Measurements from ENCODE around the gene LONRF2.

LONRF2 gene

DNA sequence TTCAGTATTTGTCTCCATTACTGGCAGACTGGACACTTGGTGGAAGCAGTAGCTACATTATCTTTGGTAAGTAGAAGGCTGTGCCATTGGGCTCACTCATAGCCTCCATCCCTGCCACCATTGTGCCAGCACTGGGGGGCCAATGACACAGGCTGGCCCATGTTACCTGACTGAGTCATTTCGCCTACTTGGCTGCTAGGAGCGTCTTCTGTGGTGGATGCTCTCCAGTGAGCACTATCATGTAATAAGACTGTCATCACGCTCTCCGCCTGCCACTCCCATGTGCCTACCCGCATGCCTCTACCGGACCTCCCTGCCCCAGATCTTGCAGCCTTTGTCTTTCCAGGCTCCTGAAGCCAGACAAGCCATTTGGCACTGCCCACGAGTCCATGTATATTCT is 56.2 kb downstream of the LONRF2 start:
- H3K9me2 ChIP-seq (replicated peaks; ENCODE audit: low read depth, low read length) = no peaks in the 10 kb centered on the region
- H3K4me3 ChIP-seq (ENCODE audit: low read length, poor library complexity, severe bottlenecking) = no peak overlapping the region
- H3F3A ChIP-seq (ENCODE audit: low read depth) = no peaks in the 10 kb centered on the region
- H3K9ac ChIP-seq (ENCODE audit: low read depth, low read length, poor library complexity, severe bottlenecking) = no peak overlapping the region
- no peak overlapping the region for H2AFZ ChIP-seq (ENCODE audit: low read length)
- H3K4me1 ChIP-seq (ENCODE audit: insufficient read depth, low read length, poor library complexity, severe bottlenecking) = no peaks in the 10 kb centered on the region
- no peak overlapping the region for H3K4me2 ChIP-seq (ENCODE audit: low read depth, low read length, poor library complexity, severe bottlenecking)
- TF ChIP-seq, protein P1, sequence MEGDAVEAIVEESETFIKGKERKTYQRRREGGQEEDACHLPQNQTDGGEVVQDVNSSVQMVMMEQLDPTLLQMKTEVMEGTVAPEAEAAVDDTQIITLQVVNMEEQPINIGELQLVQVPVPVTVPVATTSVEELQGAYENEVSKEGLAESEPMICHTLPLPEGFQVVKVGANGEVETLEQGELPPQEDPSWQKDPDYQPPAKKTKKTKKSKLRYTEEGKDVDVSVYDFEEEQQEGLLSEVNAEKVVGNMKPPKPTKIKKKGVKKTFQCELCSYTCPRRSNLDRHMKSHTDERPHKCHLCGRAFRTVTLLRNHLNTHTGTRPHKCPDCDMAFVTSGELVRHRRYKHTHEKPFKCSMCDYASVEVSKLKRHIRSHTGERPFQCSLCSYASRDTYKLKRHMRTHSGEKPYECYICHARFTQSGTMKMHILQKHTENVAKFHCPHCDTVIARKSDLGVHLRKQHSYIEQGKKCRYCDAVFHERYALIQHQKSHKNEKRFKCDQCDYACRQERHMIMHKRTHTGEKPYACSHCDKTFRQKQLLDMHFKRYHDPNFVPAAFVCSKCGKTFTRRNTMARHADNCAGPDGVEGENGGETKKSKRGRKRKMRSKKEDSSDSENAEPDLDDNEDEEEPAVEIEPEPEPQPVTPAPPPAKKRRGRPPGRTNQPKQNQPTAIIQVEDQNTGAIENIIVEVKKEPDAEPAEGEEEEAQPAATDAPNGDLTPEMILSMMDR (conservative IDR thresholded peaks at IDR 0.05; ENCODE audit: low read length) = no peak
- no peak for TF ChIP-seq EZH2phosphoT487 (IDR thresholded peaks at IDR 0.05; ENCODE audit: borderline replicate concordance)
- H3K27me3 ChIP-seq (ENCODE audit: insufficient read depth, low read length, poor library complexity, severe bottlenecking) = no peaks in the 10 kb centered on the region
- H3K79me2 ChIP-seq (ENCODE audit: insufficient read depth, low read length) = no peaks in the 10 kb centered on the region
- H4K20me1 ChIP-seq (ENCODE audit: insufficient read depth, low read length, poor library complexity, severe bottlenecking) = no peaks in the 10 kb centered on the region
- H3K36me3 ChIP-seq (ENCODE audit: insufficient read depth, low read length) = no peaks in the 10 kb centered on the region
- H3K9me3 ChIP-seq (ENCODE audit: insufficient read depth, low read depth, low read length) = no peaks in the 10 kb centered on the region

DNA sequence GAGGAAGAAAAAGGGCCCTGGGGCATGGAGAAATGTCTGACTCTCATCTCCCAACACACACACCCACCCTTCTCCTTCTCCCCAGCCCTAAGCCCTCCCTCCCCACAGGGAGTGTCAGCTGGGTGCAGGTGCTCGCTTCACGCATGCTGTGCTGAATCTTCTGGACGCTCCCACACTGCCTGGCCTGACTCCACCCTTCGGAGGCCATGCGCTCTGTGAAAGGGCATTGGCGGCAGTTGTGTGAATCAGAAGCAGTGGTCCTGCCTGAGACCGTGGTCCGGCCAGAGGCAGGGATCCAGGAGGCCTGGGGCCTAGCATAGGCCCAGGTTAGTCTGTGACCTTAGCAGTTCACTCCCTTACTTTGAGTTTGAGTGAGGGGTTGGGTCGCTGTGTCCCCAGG is 57.1 kb downstream of the LONRF2 start:
- Histone ChIP-seq H2AFZ (ENCODE audit: low read length) (no peak overlapping the region), H3K4me2 (ENCODE audit: low read depth, low read length, poor library complexity, severe bottlenecking) (no peak overlapping the region)

GRCh38 chr2:100264651-100265050 is 57.6 kb downstream of the LONRF2 start:
- Histone ChIP-seq H2AFZ (ENCODE audit: low read length) (no peak overlapping the region), H3K27me3 (ENCODE audit: insufficient read depth, low read length, poor library complexity, severe bottlenecking) (no peaks in the 10 kb centered on the region), H3K9me3 (ENCODE audit: insufficient read depth, low read depth, low read length) (no peaks in the 10 kb centered on the region), H3K4me1 (ENCODE audit: insufficient read depth, low read length, poor library complexity, severe bottlenecking) (no peaks in the 10 kb centered on the region), H3K79me2 (ENCODE audit: insufficient read depth, low read length) (no peaks in the 10 kb centered on the region), H3K4me3 (ENCODE audit: low read length, poor library complexity, severe bottlenecking) (no peak overlapping the region), H3K9me2 (replicated peaks; ENCODE audit: low read depth, low read length) (no peaks in the 10 kb centered on the region), H3K4me2 (ENCODE audit: low read depth, low read length, poor library complexity, severe bottlenecking) (no peak overlapping the region), H4K20me1 (ENCODE audit: insufficient read depth, low read length, poor library complexity, severe bottlenecking) (no peaks in the 10 kb centered on the region), H3K36me3 (ENCODE audit: insufficient read depth, low read length) (no peaks in the 10 kb centered on the region), H3F3A (ENCODE audit: low read depth) (no peaks in the 10 kb centered on the region), H3K9ac (ENCODE audit: low read depth, low read length, poor library complexity, severe bottlenecking) (no peak overlapping the region)
- TF ChIP-seq EZH2phosphoT487 (IDR thresholded peaks at IDR 0.05; ENCODE audit: borderline replicate concordance) = no peak
- TF ChIP-seq, protein P1 (conservative IDR thresholded peaks at IDR 0.05; ENCODE audit: low read length) = no peak

More for the DNA sequence above, 57.1 kb downstream of the LONRF2 start:
- no peaks in the 10 kb centered on the region for H3K36me3 ChIP-seq (ENCODE audit: insufficient read depth, low read length)
- no peaks in the 10 kb centered on the region for H3K9me3 ChIP-seq (ENCODE audit: insufficient read depth, low read depth, low read length)
- no peaks in the 10 kb centered on the region for H3K79me2 ChIP-seq (ENCODE audit: insufficient read depth, low read length)
- H3K4me3 ChIP-seq (ENCODE audit: low read length, poor library complexity, severe bottlenecking) = no peak overlapping the region
- H3K9ac ChIP-seq (ENCODE audit: low read depth, low read length, poor library complexity, severe bottlenecking) = no peak overlapping the region
- no peaks in the 10 kb centered on the region for H3K27me3 ChIP-seq (ENCODE audit: insufficient read depth, low read length, poor library complexity, severe bottlenecking)
- TF ChIP-seq, protein P1 (conservative IDR thresholded peaks at IDR 0.05; ENCODE audit: low read length) = no peak
- no peak for TF ChIP-seq EZH2phosphoT487 (IDR thresholded peaks at IDR 0.05; ENCODE audit: borderline replicate concordance)
- no peaks in the 10 kb centered on the region for H3F3A ChIP-seq (ENCODE audit: low read depth)
- H4K20me1 ChIP-seq (ENCODE audit: insufficient read depth, low read length, poor library complexity, severe bottlenecking) = no peaks in the 10 kb centered on the region
- H3K9me2 ChIP-seq (replicated peaks; ENCODE audit: low read depth, low read length) = no peaks in the 10 kb centered on the region
- no peaks in the 10 kb centered on the region for H3K4me1 ChIP-seq (ENCODE audit: insufficient read depth, low read length, poor library complexity, severe bottlenecking)
